GM18858 (cell line): ENCODE results near the gene DIS3L2.
"Not testable (repeated sequence)": the region's sequence is repeated elsewhere in the genome, so short reads cannot be mapped to it uniquely, and the experiment has no call there.

Experiments
- ATAC-seq: cut with Tn5 transposase; IDR thresholded peaks from one replicate; pipeline ENCODE4 v1.9.1; 2021; ENCODE audit not compliant: unreplicated experiment

DIS3L2 gene

DNA sequence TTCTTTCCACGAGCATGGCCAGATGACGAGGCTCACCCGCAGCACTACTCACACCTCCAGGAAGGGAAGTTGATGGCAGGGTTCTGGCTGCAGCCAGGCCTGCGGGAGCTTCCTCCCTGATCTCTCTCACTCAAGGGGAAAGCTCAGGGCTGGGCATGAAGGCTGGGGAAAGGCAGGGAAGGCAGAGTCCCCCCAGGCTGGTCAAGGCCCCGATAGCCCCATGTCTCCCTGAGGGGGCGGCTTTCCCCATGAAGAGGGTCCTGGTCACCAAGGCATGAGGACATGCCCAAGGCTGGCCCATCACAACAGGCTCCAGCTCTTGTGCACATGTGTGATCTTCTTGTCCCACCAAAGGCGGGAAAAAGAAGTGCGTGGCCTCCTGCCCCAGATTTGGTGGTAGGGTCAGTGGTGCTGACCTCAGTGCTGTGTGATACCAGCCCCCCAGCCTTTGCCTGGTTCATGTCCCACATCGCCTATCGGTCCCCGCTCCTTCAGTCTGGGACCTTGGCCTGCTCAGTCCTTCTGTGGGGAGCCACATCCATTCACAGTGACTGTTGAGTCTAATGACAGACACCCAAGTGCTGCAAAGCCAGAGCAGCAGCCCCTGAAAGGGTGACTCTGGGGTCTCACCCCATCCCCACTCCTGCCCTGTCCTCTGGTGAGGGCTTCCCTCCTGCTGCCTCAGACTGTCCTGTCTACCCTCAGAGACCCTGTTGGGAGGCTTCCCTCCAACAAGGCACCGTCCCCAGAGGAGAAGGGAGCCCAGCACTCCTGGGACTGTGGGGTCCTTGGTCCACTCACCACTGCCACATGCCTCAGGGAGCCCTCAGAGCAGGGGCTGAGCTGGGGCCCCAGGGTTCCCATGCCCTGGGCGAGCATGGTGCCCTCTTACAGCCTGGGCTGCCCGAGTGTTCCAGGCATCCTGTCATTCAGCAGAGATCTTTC is 367.3 kb downstream of the DIS3L2 start:
- ATAC-seq, result no peak

DNA sequence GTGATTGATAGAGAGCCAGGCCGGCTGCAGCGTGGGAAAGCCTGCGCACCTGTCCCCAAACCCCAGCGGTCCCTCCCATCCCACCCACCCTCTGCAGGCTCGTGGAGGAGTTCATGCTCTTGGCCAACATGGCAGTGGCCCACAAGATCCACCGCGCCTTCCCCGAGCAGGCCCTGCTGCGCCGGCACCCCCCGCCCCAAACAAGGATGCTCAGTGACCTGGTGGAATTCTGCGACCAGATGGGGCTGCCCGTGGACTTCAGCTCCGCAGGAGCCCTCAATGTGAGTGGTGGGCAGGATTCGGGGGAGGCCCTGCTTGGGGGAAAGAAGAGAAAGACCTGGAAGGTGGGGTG is 368.2 kb downstream of the DIS3L2 start:
- no peak for ATAC-seq

DNA sequence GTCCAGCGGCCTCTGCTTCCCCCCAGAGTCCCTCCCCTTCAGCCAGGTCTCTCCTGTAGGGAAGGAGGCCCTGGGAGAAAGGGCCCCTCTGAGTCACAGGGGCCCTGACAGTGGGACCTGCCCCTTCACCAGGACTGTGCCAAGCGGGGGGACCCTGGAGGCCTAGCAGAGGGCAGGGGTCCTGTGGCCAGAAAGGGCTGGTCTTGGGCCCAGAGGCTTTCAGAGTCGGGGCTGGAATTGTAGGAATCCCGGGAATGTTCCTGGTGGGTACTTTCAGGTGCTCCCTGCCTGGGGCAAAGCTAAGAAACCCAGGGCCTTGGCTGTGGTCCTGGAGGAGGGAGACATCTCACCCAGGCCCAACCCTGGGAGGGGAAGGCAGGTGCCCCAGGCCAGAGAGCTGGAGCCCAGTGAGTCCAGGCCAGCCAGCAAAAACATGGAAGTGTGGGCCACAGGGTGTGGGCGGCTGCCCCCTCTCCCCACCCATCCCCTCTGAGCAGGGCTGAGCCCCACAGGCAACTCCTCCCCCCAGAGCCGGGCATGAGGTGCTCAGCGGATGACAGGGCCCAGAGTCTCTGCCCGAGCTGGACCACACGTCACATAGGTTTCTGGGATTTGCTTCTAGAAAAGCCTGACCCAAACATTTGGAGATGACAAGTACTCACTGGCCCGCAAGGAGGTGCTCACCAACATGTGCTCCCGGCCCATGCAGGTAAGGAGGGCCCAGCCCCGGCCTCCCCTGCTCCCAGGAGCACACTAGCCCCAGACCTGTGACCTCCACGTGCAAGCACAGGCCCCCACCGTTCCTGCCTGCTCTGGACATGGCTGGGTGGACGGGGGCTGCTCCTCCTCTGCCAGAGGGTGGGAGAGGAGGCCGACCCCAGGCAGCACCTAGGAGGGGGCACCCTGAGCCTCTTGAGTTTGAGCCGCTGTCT is 368.8 kb downstream of the DIS3L2 start:
- no peak for ATAC-seq

DNA sequence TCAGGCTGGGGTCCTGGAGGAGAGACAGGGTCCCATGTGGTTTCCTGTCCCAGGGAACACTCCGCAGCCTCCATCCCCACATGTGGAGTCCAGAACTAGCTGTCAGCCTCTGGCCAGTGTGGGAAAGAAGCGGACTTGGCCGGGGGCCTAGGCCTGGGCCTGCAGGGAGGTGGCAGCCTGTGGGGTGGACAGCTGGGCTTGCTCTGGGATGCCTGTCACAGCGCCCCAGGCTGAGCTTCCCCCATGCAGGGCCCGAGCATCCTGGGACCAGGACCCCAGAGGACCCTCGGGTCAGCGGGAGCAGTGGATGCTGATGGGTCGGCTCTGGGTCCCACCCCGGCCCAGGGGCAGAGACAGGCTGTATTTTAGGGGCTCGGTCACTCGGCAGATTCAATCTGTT is 369.5 kb downstream of the DIS3L2 start:
- ATAC-seq, result not testable (repeated sequence)

DNA sequence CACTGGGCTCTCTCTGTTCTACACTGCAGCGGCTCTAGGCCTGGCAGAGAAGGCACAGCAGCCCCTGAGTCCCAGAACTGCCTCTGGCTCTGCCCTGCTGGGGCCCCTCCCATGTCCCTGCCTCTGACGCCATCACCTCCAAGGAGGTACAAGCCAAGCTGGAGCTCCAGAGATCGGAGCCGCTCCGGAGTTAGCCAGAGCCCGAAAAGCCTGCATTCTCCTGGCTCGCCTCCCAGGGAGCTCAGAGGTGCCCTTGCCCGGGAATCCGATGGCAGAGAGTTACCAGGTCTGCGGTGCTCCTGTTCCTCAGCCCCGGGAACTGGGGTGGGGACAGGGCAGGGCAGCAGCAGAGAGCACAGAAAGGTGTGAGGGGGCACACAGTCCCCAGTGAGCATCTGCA is 370.1 kb downstream of the DIS3L2 start:
- not testable (repeated sequence) for ATAC-seq

DNA sequence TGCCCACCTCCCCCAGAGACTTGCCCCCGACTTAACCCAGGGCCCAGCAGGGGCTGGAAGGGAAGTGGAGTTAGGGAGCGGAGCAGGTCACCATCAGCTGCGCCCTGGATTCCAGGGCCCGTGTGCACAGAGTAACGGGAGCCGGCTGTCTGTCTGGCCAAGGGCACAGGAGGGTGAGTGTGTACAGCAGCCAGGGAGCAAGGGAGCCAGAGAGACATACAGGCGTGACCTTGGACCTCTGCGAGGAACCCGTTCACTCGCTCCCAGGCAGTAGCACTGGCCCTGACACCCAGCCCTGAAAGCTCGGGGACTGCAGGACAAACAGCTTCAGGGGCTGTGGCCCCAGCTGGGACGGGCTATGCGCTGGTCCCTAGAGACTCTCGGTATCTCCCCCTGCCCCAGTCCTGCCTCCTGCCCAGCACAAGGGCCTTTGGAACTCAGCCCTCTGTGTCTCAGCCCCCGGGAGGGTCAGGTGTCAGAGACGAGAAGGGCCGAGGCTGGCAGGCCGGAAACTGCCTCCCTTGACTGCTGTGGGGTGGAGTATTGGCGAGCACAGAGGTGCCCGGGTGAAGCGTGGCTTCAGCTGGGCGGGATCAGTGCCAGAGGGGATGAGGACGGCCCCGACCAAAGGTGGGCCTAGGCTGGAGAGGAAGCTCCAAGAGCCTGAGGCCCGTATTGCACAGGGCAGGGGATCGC is 370.9 kb downstream of the DIS3L2 start:
- not testable (repeated sequence) for ATAC-seq

DNA sequence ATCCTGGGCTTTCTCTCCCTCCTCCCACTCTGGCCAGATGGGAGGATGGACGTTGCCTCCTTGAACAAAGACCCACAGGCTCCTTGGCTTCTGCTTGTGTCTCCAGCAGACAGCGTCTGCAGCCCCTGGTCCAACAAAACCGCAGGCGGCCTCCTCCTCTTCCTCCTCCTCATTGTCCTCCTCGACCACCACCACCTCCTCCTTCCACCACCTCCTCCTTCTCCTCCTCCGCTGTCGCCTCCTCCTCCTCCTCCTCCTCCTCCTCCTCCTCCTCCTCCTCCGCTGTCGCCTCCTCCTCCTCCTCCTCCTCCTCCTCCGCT is 371.4 kb downstream of the DIS3L2 start:
- ATAC-seq, result no peak

DNA sequence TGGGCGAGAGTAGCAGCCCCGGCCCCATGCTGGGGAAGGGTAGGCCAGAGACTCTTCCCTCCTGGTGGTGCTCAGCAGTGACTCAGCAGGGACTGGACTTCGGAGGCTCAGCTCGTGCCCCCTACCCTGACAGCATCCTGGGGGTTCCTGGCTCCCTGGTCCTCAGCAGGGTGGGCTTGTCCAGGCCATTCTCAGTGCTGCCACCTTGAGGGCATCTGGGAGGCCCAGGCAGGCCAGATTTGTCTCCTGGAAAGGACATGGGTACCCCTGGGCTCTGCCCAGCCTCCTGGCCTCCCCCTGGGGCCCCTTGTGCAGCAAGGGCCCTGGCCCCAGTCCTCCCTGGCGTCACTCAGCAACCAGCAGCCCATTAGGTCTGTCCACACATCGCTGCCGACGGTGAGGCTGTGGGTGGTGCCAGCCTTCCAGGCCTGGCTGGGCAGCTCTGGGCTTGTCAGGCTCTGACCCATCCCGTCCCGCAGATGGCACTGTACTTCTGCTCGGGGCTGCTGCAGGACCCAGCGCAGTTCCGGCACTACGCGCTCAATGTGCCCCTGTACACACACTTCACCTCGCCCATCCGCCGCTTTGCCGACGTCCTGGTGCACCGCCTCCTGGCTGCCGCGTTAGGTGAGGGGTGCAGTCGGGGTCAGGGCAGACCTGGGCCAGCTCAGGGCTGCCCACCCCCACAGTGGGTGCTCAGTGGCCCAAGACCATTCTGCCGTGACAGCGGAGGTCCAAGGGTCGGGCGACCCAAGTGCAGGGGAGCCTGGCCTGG is 372.0 kb downstream of the DIS3L2 start:
- no peak for ATAC-seq

DNA sequence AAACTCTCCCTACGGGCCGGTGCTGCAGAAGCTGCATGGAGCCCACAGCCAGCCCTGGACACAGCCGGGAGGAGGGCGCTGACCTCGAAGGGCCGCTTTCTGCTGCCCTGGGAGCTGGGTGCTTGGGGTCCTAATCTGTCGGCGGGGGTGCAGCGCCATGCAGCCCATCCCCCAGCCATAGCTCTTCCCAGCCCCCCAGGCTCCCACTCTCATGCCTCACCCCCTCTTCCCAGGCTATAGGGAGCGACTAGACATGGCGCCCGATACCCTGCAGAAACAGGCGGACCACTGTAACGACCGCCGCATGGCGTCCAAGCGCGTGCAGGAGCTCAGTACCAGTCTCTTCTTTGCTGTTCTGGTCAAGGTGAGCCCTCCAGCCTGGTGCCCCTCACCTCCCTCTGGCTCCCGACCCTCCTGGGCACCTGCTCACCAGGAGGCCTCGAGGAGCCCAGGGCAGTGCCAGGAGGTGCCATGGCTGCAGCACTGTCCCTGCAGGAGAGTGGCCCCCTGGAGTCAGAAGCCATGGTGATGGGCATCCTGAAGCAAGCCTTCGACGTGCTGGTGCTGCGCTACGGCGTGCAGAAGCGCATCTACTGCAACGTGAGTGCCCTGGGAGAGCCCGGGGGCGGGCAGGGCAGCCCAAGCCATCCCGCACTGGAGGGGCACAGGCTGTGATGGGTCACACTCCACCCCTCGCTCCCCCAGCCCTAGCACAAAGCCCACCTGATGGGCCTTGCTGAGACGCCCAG is 372.8 kb downstream of the DIS3L2 start:
- not testable (repeated sequence) for ATAC-seq

DNA sequence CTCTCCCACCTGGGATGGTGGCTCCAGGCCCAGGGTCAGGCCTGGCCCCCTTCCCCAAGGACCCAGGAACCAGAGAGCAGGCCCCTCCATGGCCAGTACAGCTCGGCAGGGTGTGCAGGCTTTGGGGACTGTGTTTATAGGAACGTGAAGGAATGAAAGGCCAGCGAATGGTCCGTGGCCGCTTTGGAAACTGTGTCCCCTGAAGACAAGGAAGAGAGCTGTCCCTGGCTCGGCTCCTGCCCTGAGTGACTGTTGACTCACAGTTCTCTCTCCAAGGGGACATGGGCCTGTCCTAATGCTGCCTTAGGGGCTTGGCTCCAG is 373.3 kb downstream of the DIS3L2 start:
- not testable (repeated sequence) for ATAC-seq

DNA sequence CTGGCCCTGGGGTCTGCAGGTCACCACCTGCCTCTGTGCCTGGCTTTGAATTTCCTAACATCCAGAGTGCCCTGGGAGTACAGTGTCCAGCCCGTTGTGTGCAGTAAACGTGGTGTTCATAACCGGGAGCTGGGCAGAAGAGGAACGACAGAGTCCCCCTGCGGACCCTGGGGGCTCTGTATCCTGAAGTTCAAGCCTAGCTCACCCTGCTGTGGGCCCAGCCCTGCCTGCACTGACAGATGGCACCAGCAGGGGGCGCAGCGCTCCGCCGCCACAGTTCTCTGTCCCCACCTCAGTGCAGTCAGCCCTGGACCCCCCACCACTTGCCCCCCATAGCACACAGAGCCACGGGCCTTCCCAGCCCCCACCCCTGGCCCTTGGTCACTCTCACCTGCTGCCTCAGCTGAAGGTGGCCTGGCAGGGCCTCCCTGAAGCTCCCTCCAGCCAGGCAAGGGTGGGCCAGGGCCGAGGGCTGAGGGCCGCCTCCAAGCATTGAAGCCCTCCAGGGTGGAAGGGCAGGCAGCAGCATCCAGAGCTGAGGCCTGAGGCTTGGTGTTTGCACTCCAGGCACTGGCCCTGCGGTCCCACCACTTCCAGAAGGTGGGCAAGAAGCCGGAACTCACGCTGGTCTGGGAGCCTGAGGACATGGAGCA is 373.8 kb downstream of the DIS3L2 start:
- ATAC-seq, result not testable (repeated sequence)

DNA sequence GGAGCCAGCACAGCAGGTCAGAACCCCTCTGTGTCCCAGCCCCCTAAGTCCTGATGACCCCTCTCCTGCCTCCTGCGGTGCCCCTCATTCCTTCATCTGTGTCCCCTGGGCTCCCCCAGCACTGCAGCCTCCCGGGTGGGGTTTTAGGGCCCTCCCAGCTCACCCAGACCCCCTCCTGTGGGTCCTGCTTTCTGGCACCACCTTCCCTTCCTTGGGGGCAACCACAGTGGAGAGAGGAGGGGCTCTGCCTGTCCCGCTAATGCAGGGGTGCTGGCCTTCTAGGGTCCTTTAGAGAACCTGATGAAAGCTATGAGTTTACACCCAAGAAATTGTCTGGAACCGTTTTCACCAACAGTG is 374.3 kb downstream of the DIS3L2 start:
- ATAC-seq, result no peak

DNA sequence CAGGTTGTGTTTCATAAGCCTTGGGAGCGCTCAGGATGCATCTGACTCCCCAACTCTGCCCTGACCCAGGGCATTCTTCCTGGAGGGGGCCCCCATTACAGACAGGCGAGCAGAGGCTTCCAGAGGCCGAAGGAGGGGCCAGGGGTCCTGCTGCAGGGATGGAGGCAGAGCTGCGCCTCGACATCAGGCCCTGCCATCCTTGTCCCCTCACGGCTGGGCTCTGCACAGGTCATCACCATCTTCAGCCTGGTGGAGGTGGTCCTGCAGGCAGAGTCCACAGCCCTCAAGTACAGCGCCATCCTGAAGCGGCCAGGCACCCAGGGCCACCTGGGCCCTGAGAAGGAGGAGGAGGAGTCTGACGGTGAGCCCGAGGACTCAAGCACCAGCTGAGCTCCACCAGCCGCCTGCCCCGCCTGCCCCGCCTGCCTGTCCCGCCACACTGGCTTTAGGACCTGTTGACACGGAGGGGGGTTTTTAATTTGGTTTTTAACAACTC is 374.8 kb downstream of the DIS3L2 start:
- no peak for ATAC-seq

DNA sequence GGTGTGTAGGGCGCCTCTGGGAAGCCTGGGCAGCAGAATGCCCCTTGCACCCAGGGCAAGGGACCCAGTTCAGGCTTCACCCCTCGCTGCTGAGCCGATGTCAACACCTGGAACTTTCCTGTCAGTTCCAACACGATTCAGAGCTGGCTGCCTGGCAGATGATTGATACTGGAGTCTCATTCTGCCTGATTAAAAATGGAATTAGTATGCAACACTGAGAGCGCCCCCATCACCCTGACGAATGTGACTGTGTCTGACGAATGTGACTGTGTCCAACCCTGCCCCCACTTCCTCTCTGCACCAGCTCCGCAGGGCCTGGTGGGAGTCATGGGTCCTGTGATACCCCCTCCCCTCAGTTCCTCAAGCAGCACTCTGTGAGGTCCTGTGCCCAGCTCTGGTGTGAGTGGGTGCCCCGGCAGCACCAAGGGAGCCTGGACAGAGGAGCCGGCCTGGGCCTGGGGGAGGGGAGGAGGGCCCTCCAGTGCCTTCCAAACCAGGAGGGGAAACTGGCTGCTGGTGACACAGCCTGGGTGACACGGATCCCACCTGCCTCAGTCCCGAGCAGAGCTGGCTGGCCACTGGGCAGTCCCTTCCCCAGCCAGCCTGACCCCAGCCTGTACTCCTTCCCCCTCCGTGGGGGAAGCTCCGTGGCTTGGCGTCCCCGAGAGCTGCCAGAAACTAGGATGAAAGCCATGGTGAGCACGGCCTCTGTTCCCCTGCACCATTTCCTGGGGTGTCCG is 375.6 kb downstream of the DIS3L2 start:
- ATAC-seq, result no peak

DNA sequence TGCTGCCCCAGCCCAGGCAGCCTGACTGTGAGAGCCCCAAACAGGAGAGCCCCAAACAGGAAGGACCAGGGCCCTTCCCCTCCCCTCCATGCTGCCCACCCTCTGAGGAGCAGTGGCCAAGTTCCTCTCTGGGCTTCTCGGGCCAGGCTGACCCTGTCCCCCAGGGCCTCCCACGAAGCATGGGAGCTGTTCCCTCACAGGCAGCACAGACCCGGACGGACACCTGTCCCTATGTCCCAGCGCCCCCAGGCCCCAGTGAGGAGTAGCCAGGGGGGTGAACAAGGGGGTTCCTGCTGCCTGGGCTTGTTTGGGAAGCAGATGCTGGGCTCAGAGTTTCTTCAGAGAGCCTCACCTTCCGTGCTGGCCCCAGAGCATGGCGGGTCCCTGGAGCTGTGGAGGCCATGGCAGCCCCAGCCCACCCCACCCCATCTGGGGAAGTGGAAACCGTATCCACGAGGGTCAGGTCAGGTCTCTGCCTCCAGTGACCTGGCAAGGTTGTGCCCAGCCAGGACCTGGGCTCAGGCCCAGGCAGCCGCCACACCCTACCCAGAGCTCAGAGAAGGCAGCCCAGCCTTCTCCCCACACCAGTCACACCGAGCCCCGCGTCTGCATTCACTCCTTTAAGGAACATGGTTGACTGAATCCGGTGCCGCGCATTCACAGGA is 376.7 kb downstream of the DIS3L2 start:
- not testable (repeated sequence) for ATAC-seq

DNA sequence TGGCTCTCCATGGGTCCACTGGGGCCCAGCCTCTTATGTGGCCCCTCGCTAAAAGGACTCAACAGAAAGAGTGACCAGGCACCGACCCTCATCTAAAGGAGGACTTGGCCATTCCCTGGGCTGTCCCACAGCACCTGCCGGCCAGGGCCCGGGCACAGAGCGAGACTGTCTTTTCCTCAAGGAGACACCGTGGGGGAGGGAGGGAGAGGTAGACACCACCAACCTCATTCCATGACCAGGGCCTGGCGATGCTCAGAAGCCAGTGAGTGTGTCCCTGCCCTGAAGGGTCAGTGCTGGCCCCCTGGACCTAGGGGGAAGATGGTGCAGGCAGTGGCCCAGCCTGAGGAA is 377.2 kb downstream of the DIS3L2 start:
- no peak for ATAC-seq

DNA sequence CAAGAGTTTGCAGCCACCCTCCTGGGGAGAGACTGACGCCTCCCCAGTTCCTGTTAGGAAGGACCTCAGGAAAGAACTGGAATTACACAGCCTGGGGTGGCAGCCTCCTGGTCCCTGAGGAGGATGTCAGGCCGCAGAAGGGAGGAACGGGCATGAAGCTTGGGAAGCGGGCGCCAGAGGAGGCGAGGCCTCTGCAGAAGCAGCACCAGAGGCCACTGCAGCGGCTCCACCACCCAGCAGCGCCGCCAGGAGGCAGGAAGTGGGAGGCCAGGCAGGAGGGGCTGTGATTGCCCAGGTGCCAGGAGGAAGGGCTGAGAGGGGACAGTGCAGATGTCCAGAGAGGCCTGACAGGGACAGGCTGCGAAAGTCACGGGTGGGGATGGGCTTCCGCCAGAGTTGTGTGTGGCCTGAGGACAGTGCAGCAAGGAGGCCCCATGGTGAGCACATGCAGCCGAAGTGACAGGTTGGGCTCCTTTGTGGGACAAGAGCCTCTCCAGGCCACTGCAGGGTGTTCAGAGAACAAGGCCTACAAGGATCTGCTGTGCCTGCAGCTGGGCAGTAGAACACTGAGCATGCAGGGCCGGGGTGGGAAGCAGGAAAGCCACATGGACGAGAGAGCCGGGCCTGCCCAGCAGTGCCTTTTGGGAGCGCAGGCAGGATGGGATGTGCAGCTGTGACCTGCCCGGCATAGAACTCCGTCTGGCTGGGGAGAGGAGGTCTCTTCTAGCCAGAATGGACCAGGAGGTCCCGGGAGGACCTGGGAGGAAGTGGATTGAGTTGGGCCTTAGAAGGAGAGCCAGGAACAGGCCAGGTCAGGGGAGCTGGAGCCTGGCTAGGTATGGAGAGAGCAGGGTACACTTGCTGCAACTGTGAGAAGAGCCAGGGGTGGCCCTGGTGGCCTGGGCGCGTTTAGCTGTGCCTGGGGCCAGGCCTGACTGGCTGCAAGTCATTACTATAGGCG is 377.9 kb downstream of the DIS3L2 start:
- no peak for ATAC-seq
